Measurements from ENCODE around the gene APOOL.
"Not testable (repeated sequence)": the region's sequence is repeated elsewhere in the genome, so short reads cannot be mapped to it uniquely, and the experiment has no call there.

Gene APOOL, protein sequence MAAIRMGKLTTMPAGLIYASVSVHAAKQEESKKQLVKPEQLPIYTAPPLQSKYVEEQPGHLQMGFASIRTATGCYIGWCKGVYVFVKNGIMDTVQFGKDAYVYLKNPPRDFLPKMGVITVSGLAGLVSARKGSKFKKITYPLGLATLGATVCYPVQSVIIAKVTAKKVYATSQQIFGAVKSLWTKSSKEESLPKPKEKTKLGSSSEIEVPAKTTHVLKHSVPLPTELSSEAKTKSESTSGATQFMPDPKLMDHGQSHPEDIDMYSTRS

GRCh38 chrX:85003655-85004244, at the start of gene APOOL:
Gene APOOL (plus strand): TSS chrX:85003877. CDS start chrX:85003913, 36 bp downstream.
- FAIRE-seq = peak; percentile 95

DNA sequence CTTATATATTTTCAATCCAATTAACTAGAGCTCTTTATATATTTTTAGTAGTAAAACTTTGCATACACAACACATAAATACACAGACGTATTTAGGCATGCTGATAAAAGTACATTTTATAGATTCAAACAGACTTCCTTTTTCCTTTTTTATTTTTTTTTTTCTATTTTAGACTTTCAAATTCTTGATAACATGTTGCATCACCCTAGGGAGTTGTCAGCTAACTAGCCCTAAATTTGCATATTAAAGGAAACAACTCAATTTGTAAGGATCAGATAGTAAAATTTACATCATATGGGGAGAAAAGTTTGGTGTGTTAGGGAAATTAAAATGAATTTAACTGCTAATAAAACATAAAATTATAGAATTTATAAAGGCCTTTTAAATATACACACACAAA, 47.4 kb upstream of the APOOL start:
- FAIRE-seq = no peak

- no peak for FAIRE-seq
Observed at GRCh38 chrX:84974803-84975202, 28.9 kb upstream of the APOOL start.

GRCh38 chrX:84991739-84992138, 11.9 kb upstream of the APOOL start:
- FAIRE-seq = not testable (repeated sequence)

DNA sequence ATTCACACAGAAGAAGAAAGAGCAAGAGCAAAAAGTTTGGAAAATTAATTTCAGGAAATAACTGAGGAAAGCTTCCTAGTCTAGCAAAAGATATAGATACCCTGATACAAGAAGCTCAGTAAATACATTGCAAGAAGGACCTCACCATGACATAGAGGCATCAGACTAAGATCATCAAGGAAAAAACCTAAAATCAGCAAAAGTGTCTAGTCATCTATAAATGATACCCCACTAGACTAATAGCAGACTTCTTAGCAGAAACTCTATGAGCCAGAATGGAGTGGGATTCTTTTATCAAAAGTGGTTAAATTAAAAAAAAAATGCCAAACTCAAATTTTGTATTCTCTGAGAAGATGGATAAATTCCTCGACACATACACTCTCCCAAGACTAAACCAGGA, 10.5 kb upstream of the APOOL start:
- no peak for FAIRE-seq

- FAIRE-seq = no peak
Observed at GRCh38 chrX:85001344-85001743, 2.3 kb upstream of the APOOL start.

DNA sequence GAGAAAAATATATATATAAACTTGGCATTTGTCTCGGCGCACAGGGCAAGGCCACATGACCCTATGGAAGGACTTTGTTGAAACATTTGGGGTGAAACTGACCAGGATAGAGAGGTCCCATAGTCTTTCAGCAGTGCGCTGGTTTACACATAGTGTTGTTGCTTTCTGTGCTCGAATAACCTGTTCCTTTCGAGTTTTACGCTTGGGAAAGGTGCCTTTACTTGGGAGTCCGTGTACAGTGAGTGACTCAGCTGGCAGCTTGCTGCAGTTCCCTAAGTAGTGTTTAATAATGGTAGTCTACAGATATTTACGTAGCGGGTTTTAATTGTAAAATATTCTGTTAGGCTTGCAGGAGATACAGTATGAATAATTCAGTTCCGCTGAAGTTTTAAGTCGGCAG, 578 bp downstream of the APOOL start:
- FAIRE-seq = no peak

GRCh38 chrX:85012098-85012497, 8.4 kb downstream of the APOOL start:
- no peak for FAIRE-seq

GRCh38 chrX:85015351-85015750, 11.7 kb downstream of the APOOL start:
- not testable (repeated sequence) for FAIRE-seq

DNA sequence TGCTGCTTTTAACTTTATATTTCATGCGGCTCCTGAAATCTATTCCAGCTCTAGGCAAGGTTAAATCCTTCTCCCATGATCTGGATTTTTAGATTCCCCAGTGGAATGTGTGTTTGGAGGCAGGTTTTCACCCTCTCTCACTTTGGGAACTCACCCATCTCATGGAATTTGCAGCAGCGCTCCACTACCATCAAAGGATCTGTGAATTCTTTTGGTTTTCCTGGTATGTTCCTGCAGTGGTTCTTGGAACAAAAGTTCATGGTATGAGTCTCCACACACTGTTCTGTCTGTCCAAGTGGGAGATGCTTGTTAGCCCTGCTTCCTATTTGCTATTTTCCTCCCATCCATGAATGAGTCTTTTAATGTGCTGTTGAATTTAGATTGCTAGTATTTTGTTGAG, 14.0 kb downstream of the APOOL start:
- FAIRE-seq = no peak

GRCh38 chrX:85018471-85018870, 14.8 kb downstream of the APOOL start:
- peak; percentile 8 for FAIRE-seq

- FAIRE-seq = no peak
Observed at GRCh38 chrX:85020216-85020615, 16.5 kb downstream of the APOOL start.

DNA sequence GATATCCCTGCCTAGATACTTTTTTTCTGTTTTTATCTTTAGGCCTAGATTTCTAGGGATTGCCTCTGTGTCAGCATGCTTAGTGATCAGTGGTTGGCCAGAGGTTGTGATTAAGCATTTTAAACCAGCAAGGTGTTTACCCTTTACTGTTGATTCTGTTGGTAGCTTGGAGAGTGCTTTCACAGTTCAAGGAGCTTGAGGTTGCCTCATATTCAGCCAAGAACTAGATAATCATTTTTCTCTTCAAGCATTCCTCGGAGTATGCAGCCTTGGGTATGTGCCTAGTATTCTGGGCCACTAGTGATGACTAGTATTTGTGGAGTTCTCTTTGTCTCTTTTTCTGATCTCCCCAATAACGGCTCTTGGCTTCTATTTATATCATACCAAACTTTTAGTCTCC, 20.4 kb downstream of the APOOL start:
- no peak for FAIRE-seq

DNA sequence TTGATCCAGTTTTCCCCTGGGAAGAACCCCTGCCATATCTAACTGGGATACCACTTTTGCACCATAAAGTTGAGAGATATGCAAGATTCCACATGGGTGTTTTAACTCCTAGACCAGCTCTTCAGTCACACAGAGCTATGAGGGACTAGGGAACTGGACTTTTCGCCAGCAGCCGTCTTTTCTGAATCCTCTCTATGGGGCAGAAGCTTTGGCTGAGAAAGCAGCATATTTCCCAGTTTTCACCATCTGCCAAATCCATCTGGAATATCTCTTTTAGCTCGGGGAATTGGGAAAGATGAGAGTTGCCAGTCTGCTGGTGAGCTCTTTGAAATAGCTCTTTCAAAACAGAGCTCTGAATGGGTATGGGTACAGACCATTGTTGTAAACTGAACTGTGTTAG, 20.9 kb downstream of the APOOL start:
- FAIRE-seq = no peak

- FAIRE-seq = no peak
Observed at GRCh38 chrX:85026170-85026569, 22.5 kb downstream of the APOOL start.

DNA sequence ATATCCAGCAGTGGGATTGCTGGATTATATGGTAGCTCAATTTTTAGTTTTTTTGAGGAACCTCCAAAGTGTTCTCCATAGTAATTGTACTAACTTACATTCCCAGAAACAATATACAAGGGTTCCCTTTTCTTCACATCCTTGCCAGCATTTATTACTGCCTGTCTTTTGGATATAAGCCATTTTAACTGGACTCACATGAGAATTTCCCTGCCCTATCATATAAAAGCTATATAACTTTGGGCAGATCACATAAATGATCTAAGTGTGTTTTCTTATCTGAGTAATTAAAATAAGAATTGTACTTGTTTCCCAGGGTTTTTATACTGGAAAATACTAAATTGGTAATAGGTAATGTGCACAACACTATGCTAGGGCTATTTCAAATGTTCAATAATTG, 25.4 kb downstream of the APOOL start:
- no peak for FAIRE-seq

- FAIRE-seq = no peak
Observed at GRCh38 chrX:85031505-85031904, 27.8 kb downstream of the APOOL start.

DNA sequence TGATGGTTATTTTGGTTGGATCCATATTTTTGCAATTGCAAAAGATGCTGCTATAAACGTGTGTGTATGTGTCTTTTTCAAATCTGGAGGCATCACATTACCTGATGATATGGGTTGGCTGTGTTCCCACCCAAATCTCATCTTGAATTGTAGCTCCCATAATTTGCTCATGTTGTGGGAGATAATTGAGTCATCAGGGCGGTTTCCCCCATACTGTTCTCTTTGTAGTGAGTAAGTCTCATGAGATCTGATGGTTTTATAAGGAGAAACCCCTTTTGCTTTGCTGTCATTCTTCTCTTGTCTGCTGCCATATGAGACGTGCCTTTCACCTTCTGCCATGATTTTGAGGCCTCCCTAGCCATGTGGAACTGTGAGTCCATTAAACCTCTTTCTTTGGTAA, 33.4 kb downstream of the APOOL start:
- FAIRE-seq = no peak

DNA sequence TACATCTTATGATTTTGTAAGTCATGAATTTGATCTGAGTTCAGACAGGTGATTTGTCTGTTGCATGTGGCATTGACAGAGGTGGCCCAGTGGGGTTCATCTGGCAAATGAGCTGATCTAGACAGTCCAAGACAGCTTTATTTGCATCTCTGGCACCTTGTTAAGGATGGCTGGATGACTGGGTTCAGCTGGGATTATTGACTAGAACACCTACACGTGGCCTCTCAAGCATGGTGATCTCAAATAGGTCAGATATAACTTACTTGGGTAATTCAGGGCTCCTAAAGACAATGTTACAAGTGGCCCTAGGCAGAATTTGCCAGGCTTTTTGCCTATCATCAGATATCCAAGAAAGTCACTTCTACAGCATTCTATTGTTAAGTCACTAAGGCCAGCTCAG, 48.0 kb downstream of the APOOL start:
- FAIRE-seq = no peak

- FAIRE-seq = no peak
Observed at GRCh38 chrX:85052205-85052604, 48.5 kb downstream of the APOOL start.

DNA sequence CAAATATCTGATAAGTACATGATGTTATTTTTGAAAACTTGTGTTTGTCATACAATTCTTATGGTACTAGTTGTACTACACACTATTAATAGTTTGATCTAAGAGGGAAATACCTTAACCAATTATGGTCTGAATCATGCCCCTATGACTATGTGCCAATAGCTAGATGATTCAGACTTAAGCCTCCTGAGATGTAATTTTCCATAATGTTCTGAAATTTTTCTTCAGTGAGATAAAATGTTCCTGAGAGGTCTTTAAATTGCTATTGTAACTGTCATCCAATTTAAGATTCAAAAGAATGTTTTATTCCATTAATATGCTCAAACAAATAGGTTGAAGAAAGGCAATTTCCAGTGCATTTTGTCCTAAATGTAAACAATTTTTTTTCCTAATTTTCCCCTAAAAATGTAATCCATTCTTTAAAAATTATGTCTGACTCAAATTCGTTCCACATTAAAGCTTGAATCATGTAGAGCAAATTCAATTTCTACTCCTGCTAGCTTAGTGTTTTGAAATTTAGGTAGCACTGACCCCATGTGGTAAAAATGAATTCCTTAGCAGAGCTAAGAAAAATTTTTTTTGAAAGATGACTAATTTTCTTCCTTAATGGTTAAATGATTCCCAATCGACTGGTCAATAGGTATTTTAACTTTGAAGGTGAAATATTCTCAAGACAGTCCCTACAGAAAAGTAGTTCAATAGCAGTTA, 49.1 kb downstream of the APOOL start:
- FAIRE-seq = no peak

GRCh38 chrX:85065512-85066198, 62.0 kb downstream of the APOOL start:
- FAIRE-seq = no peak

GRCh38 chrX:85077247-85077646, 73.6 kb downstream of the APOOL start:
- not testable (repeated sequence) for FAIRE-seq

Data from G401.6 (cell line).